Fibroblast of lung (primary cell): ENCODE data around the gene UPK1B. TPM values are rescaled to one million over a fixed set of nuclear protein-coding genes. Genes with fewer than 3 reads are reported as not detected.
"Not testable (repeated sequence)": the region's sequence is repeated elsewhere in the genome, so short reads cannot be mapped to it uniquely, and the experiment has no call there.

Experiments used
- DNase-seq, 2 donors: peaks; one replicate each; pipeline versions ENCODE4 v3.0.0 to v3.0.0-alpha.2; 2010; ENCODE audit warnings: low read depth in 2 of 2
- H2AFZ ChIP-seq: 2 replicates; pipeline ENCODE4 v1.5.1; 2012; ENCODE audit warnings: low read length, control low read depth, inconsistent platforms
- H3K27ac ChIP-seq: 2 replicates; pipeline ENCODE4 v1.5.1; 2011; ENCODE audit warnings: low read length, control low read depth; ENCODE audit not compliant: insufficient read depth
- H3K27me3 ChIP-seq: 2 replicates; pipeline ENCODE4 v1.5.1; 2011; ENCODE audit warnings: mild to moderate bottlenecking, low read length; ENCODE audit not compliant: control insufficient read depth, insufficient read depth
- H3K36me3 ChIP-seq: 2 replicates; pipeline ENCODE4 v1.5.1; 2011; ENCODE audit warnings: low read length; ENCODE audit not compliant: control insufficient read depth, insufficient read depth
- H3K4me1 ChIP-seq: 2 replicates; pipeline ENCODE4 v1.5.1; 2011; ENCODE audit warnings: low read length; ENCODE audit not compliant: control insufficient read depth, insufficient read depth; ENCODE audit errors: extremely low read depth
- H3K4me2 ChIP-seq: 2 replicates; pipeline ENCODE4 v1.5.1; 2011; ENCODE audit warnings: low read length, control low read depth; ENCODE audit not compliant: insufficient read depth; ENCODE audit errors: extremely low read depth
- H3K4me3 ChIP-seq, 4 experiments: fragments of 200-600 bp in 1 of 4; sonication (generic) in 1 of 4; replicated peaks in 1 of 4; 2 replicates each; pipeline ENCODE4 v1.5.1; 2011 to 2016; ENCODE audit warnings: low read length in 4 of 4, low read depth in 3 of 4, mild to moderate bottlenecking in 3 of 4, control low read depth in 2 of 4, inconsistent platforms in 1 of 4, mixed read lengths in 1 of 4; ENCODE audit not compliant: insufficient read depth in 1 of 4; ENCODE audit errors: control extremely low read depth in 1 of 4
- H3K79me2 ChIP-seq: 2 replicates; pipeline ENCODE4 v1.5.1; 2012; ENCODE audit warnings: mild to moderate bottlenecking, low read length, inconsistent platforms; ENCODE audit not compliant: control insufficient read depth, insufficient read depth
- H3K9ac ChIP-seq: 2 replicates; pipeline ENCODE4 v1.5.1; 2011; ENCODE audit warnings: mild to moderate bottlenecking, low read length, control low read depth; ENCODE audit not compliant: insufficient read depth
- H3K9me3 ChIP-seq: 2 replicates; pipeline ENCODE4 v1.5.1; 2012; ENCODE audit warnings: low read depth, low read length; ENCODE audit not compliant: control insufficient read depth, insufficient read depth
- H4K20me1 ChIP-seq: 2 replicates; pipeline ENCODE4 v1.5.1; 2011; ENCODE audit warnings: low read length; ENCODE audit not compliant: control insufficient read depth, insufficient read depth; ENCODE audit errors: extremely low read depth
- EZH2 ChIP-seq: IDR thresholded peaks from 2 replicates; pipeline ENCODE4 v1.5.1; 2012; ENCODE audit warnings: low read length, control low read depth, mild to moderate bottlenecking; ENCODE audit errors: missing control alignments
- polyA plus RNA-seq, 2 donors: library from polyadenylated mRNA; depleted of rRNA in 1 of 2; stranded (reverse) in 1 of 2; unstranded in 1 of 2; fragments of >200 nt; gene quantifications; 2 replicates each; pipeline ENCODE4 v1.2.1, GENCODE V29; 2011 to 2012; ENCODE audit warnings: missing spikeins in 1 of 2
- total RNA-seq: library from RNA; depleted of rRNA; stranded (reverse); fragments of >200 nt; gene quantifications from 2 replicates; pipeline ENCODE4 v1.2.1, GENCODE V29; 2014
- TF ChIP-seq, protein P1 (sequence below), 2 donors: IDR thresholded peaks in 1 of 2; conservative IDR thresholded peaks in 1 of 2; 1 replicate in 1 of 2; 2 replicates in 1 of 2; pipeline ENCODE4 v1.5.1; 2011 to 2012; ENCODE audit warnings: low read length in 2 of 2, control low read depth in 1 of 2, inconsistent platforms in 1 of 2, low read depth in 1 of 2, mild to moderate bottlenecking in 1 of 2

The UPK1B gene
- total and polyA plus RNA-seq, 2 donors (not counting 1 experiment from before 2014, with no cell fraction given) = not detected

GRCh38 chr3:119132291-119132690 is 41.1 kb upstream of the UPK1B start:
- H3K79me2 ChIP-seq, H3K36me3 ChIP-seq, H3K27me3 ChIP-seq, H3K27ac ChIP-seq, H3K4me3 ChIP-seq, H2AFZ ChIP-seq, H3K4me1 ChIP-seq, H3K9ac ChIP-seq, H4K20me1 ChIP-seq, DNase-seq, H3K9me3 ChIP-seq, H3K4me2 ChIP-seq: not testable (repeated sequence)

GRCh38 chr3:119139360-119139759 is 34.0 kb upstream of the UPK1B start:
- not testable (repeated sequence) for H3K4me1 ChIP-seq, H3K27ac ChIP-seq, H4K20me1 ChIP-seq, H3K9ac ChIP-seq, H3K79me2 ChIP-seq, H3K27me3 ChIP-seq, H3K9me3 ChIP-seq, H3K4me2 ChIP-seq, H3K4me3 ChIP-seq, H2AFZ ChIP-seq, DNase-seq, H3K36me3 ChIP-seq

DNA sequence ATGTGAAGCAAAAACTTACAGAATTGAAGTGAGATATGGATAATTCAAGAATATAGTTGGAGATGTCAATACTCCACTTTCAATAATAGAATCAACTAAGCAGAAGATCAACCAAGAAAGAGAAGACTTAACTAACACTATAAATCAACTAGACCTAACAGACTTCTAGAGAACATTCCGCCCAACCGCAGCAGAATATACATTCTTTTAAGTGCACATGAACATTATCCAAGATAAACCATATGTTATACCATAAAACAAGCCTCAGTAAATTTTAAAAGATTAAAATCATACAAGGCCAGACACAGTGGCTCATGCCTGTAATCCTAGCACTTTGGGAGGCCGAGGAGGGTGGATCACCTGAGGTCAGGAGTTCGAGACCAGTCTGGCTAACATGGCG is 32.9 kb upstream of the UPK1B start:
- no peaks in the 10 kb centered on the region for H3K4me1 ChIP-seq
- no peak for DNase-seq
- H3K79me2 ChIP-seq = no peaks in the 10 kb centered on the region
- H3K9me3 ChIP-seq = no peaks in the 10 kb centered on the region
- H3K4me3 ChIP-seq = no peak overlapping the region
- TF ChIP-seq, protein P1, sequence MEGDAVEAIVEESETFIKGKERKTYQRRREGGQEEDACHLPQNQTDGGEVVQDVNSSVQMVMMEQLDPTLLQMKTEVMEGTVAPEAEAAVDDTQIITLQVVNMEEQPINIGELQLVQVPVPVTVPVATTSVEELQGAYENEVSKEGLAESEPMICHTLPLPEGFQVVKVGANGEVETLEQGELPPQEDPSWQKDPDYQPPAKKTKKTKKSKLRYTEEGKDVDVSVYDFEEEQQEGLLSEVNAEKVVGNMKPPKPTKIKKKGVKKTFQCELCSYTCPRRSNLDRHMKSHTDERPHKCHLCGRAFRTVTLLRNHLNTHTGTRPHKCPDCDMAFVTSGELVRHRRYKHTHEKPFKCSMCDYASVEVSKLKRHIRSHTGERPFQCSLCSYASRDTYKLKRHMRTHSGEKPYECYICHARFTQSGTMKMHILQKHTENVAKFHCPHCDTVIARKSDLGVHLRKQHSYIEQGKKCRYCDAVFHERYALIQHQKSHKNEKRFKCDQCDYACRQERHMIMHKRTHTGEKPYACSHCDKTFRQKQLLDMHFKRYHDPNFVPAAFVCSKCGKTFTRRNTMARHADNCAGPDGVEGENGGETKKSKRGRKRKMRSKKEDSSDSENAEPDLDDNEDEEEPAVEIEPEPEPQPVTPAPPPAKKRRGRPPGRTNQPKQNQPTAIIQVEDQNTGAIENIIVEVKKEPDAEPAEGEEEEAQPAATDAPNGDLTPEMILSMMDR (conservative IDR thresholded peaks at IDR 0.05 in 1 of 2, IDR thresholded peaks at IDR 0.05 in 1 of 2; ENCODE audit: low read depth in 1 of 2, low read length in 2 of 2) = no peak
- no peak for TF ChIP-seq EZH2
- no peaks in the 10 kb centered on the region for H3K27me3 ChIP-seq
- H3K36me3 ChIP-seq = no peaks in the 10 kb centered on the region
- no peak overlapping the region for H3K9ac ChIP-seq
- no peak overlapping the region for H3K27ac ChIP-seq
- no peaks in the 10 kb centered on the region for H4K20me1 ChIP-seq
- H3K4me2 ChIP-seq = no peak overlapping the region
- no peak overlapping the region for H2AFZ ChIP-seq

- Histone ChIP-seq H2AFZ (no peak overlapping the region), H3K4me2 (no peak overlapping the region), H4K20me1 (no peaks in the 10 kb centered on the region), H3K4me3 (no peak overlapping the region), H3K9me3 (no peaks in the 10 kb centered on the region), H3K79me2 (no peaks in the 10 kb centered on the region), H3K36me3 (no peaks in the 10 kb centered on the region), H3K27ac (no peak overlapping the region), H3K9ac (no peak overlapping the region), H3K27me3 (no peaks in the 10 kb centered on the region), H3K4me1 (no peaks in the 10 kb centered on the region)
- DNase-seq = no peak
- TF ChIP-seq, protein P1 (conservative IDR thresholded peaks at IDR 0.05 in 1 of 2, IDR thresholded peaks at IDR 0.05 in 1 of 2; ENCODE audit: low read depth in 1 of 2, low read length in 2 of 2) = no peak
- no peak for TF ChIP-seq EZH2
Observed at GRCh38 chr3:119145128-119145499, 28.3 kb upstream of the UPK1B start.
